Sigmoid colon (tissue), 4 donors: ENCODE results near the gene COG5.

Experiments used
- CTCF ChIP-seq, 4 experiments: fragments of 450-650 bp in 3 of 4; fragments of 200-600 bp in 1 of 4; IDR thresholded peaks; one replicate each; pipeline ENCODE4 v1.5.1; 2016 to 2019; ENCODE audit warnings: antibody characterized with exemption in 4 of 4, mild to moderate bottlenecking in 3 of 4, moderate library complexity in 2 of 4
- EP300 ChIP-seq, 4 donors: sonication (generic); formaldehyde crosslinking; IDR thresholded peaks; one replicate each; pipeline ENCODE4 v1.6.1; 2017; ENCODE audit warnings: antibody characterized with exemption in 4 of 4
- POLR2A ChIP-seq, 2 donors: fragments of 450-650 bp; IDR thresholded peaks; one replicate each; pipeline ENCODE4 v1.6.1; 2016; ENCODE audit warnings: antibody characterized with exemption in 2 of 2, mild to moderate bottlenecking in 2 of 2, moderate library complexity in 2 of 2
- POLR2AphosphoS5 ChIP-seq, 4 donors: sonication (generic); formaldehyde crosslinking; IDR thresholded peaks; one replicate each; pipeline ENCODE4 v1.6.1; 2017; ENCODE audit warnings: antibody characterized with exemption in 4 of 4

GRCh38 chr7:107332488-107333269 lies 231.0 kb downstream of the COG5 start:
- TF ChIP-seq POLR2AphosphoS5 (IDR thresholded peaks at IDR 0.05) (no peak), CTCF (IDR thresholded peaks at IDR 0.05) (no peak), POLR2A (IDR thresholded peaks at IDR 0.05) (no peak), EP300 (IDR thresholded peaks at IDR 0.05) (no peak)
